GM19467 (cell line): ENCODE measurements around the gene TRIO.

ENCODE experiments used
- ATAC-seq: cut with Tn5 transposase; IDR thresholded peaks from one replicate; pipeline ENCODE4 v1.9.1; 2021; ENCODE audit warnings: mild to moderate bottlenecking, moderate library complexity; ENCODE audit not compliant: unreplicated experiment

The TRIO gene

DNA sequence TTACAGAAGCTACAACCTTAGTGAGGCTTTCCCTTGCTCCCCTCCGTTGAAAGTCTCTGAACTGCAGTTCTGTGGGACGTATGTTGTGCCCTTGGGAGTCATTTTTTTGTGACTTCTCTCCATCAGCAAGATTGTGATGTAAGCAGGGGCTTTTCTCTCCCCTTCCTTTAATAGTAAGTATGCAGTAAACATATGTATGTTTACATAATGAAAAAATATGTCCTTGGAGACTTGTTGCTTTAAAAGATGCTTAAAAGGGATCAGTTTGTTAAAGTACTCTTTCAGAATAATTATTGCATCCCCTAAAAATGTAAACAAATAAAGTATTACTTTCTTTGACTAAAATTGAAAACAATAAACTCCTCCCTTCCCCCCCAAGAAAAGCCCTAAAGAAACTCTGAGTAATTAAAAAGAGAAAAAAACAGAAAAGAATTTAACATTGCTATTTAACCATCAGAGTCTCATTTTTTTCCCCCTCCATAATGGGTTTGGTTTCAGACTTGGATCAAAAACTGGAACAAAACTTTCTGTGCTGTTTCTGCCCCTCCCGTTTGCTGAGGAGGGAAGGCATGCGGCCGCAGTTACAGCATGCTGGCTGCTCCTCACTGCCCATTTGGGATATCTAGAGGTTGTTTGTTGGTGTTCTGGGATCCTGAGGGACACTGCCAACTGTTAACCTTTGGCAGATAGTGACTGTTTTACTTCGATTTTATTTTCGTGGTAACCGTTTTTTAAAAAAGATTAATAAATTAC is 40.2 kb downstream of the TRIO start:
- ATAC-seq: no peak

DNA sequence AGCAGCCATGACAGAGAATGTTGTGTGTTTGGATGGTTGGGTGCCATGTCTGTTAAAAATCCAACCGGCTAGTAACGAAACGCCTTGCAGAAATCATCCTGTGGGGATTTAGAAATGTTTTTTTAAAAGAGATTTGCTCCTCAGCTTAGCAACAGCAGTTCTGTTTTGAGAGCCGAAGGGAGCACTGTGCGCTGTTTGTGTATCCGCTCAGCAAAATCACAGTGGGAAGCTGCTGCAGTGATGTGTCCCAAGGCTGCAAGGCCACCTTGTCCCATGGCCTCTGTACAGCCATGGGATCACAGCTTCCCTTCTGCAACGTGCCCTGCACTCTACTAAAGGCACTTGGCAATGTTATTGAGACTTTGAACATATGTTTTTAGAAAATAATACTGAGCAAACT is 40.9 kb downstream of the TRIO start:
- ATAC-seq: no peak

- no peak for ATAC-seq
Measured at GRCh38 chr5:14184725-14185124, 41.6 kb downstream of the TRIO start.

GRCh38 chr5:14185326-14186058 is 42.4 kb downstream of the TRIO start:
- ATAC-seq: no peak

DNA sequence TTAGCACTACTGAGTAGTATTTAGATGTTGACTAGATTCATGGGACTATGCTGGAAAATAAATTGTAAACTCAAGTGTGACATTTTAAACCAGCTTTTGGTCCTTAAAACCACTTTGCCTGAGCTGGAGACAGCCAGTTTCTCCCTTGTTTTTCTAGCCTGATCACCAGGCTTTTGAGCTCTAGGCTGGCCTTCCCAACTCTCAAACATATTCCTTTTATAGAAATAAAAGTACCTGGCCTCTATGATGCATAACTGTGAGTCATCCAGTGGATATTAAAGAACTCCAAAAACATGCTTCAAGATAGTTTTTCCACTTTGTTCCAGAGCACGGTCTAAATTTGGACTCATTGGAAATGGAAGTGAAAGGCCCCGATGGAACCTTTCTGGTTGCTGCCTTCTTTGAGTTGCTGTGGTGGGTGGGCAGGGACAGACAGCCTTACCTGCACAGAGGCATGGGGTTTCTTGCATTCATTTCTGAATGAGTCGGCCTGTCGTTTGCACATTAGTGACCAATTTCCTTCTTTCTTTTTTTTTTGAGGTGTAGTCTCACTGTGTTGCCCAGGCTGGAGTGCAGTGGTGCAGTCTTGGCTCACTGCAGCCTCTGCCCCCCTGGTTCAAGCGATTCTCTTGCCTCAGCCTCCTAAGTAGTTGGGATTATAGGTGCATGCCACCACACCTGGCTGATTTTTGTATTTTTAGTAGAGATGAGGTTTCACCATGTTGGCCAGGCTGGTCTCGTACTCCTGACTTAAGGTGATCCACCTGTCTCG is 43.1 kb downstream of the TRIO start:
- ATAC-seq: no peak

DNA sequence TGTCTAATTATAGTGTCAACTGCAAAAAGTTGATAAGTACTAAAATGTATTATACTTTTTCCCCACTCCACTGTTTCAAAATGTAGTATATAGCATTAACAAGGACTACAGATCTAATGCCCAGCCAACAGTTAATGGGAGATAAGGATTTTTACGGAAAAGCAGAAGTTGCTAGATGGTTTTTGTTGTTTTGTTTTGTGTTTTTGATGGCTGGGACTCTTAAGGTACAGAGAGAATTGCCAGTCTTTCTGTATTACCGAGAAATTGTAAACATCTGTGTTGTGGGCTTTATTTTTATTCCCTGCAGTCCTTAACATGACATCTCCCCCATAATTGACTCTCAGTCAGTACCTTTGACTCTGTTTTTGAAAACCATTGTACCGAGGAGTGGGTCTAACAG is 44.0 kb downstream of the TRIO start:
- no peak for ATAC-seq

DNA sequence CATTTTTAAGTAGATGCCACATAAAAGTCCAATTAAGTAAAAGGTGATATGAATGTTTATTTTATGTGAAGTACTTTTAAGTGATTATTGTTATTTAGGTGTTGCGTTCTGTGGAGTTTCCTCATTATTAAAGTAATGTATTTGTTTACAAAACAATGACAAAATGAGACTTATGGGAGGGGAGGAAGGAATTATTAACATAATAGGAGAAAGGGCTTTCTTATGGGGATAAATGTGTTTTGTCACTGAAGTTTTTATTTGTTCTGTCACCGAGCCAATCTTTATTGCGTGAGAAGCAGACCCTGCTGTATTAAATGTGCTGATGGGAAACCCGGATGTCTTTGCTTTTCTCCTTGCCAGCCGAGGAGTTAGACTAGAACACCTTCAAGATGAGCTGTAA is 44.5 kb downstream of the TRIO start:
- ATAC-seq: no peak

DNA sequence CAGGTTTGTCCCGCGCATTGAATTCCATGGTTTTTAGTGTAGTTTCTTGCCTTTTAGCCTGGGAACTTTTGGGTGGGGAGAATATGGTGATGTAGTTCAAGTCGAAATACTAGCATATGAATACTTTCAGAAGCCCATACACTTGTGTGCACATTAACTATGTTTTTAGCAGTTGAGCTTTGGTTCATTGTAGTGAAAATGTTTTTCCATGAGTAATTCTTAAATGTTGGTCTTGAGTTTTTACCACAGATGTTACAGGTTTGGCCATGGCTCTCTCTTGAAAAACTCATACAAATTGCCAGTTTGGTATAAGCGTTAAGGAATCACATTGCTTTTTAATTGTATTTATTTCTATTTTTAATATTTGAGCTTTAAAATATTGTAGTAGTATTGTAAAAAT is 45.6 kb downstream of the TRIO start:
- no peak for ATAC-seq

GRCh38 chr5:14189680-14190079 is 46.5 kb downstream of the TRIO start:
- ATAC-seq: no peak

DNA sequence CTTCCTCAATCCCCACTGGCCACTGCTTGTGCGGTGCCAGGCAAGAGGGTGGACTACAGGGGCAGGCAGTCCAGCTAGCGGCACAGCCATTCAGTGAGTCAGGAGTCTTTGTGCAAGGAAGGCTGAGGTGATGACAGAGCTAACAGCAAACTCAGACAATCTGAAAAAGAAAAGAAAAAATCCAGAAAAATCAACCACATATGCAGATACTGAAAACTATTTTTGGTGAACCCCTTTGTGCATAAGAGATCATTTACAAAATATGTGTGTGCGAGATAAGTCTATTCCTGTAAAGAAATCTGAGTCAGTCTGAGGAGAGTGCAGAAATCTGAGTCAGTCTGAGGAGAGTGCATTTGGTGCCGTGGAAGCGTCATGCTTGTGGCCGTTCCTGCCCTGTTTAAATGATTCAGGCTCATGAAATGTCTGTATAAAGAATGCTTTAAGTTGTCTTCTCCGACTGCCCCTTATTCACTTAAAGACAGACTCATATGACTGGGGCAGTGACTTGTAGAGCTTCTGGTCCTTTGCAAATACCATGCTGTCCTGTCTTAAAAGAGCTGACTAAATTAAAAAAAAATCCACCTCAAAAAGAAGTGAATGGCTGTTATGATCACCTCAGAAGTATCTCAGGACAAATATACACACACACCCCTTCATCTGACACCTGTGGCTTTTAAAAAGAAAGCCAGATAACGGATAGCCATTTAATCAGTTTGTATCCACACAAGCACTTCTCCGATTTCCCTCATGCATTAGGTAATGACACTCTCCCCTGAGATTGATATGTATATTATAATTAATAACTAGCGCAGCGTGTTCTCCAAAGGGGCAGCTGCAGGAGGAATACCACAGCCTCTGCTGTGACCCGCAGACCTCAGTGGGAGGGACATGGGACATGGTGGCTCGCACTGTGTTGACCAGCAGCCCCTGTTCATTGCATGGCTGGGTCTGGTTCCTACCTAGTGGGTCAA is 47.3 kb downstream of the TRIO start:
- ATAC-seq: no peak

- ATAC-seq: no peak
Measured at GRCh38 chr5:14191325-14191724, 48.2 kb downstream of the TRIO start.

GRCh38 chr5:14193496-14193895 is 50.4 kb downstream of the TRIO start:
- no peak for ATAC-seq

DNA sequence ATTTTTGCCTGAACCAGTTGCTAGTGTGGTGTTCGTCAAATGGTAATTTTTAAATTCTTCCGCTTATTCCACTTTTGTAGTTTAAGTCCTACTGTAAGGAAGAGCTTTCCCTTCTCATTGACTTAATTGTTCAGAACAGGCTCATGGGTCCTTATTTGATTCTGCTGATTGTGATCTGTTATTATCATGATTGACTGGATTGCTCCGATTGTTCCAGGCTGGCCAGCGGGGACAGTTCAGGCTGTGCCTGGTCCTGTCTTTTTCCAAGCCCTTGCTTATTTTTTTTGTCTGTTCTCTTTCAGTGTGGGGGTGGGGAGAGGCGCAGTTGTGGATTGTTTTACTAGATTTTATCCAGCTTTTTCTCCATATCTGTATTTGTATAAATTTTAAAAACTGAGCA is 52.4 kb downstream of the TRIO start:
- ATAC-seq: no peak

DNA sequence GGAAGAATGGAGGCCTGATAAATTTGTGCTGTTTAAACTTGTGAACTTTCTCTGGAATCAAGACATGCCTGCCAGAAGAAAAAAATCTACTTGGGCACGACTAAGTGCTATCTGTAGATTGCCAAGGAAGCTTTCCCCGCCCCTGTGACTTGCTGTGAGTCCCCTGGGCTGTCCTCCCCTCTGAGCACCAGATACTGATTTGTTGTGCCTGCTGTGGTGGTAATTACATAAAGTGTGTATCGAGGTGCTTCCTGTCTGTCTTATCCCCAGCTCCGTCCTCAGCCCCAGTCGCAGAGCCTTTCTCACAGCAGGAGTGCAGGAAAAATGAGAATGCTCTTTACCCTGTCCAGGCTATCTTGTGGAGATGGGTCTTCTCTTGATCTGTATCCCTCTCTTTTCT is 53.9 kb downstream of the TRIO start:
- ATAC-seq: no peak

DNA sequence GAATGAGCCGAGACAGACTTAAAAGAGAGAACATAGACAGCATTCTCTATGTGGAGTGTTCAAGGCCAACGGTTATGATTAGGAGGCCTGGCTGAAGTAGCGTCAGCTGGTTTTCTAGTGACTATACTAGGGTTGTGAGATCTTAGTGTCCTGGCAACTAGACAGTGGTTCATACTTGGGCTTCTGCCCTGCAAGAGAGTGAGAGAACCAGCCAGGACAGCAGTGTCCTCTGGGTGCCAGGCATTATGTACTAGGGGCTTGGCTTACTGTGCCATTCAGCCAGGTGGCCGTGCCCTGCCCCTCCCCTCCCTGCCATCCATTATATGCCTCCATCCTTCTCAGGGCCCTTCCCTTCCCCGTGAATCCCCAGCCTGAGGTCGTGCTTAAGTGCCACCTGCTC is 56.8 kb downstream of the TRIO start:
- ATAC-seq: no peak

- ATAC-seq: no peak
Measured at GRCh38 chr5:14200312-14200990, 57.3 kb downstream of the TRIO start.

- no peak for ATAC-seq
Measured at GRCh38 chr5:14201325-14202045, 58.3 kb downstream of the TRIO start.

DNA sequence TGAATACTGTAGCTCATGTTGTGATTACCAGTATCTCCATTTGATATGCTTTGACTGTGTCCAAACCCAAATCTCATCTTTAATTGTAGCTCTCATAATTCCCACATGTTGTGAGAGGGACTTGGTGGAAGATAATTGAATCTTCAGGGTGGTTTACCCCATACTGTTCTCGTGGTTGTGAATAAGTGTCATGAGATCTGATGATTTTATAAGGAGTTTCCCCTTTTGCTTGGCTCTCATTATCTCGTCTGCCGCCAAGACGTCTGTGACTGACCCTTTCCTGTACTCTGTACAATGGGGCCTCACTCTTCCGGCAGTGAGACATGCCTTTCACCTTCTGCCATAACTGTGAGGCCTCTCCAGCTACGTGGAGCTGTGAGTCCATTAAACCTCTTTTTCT is 59.3 kb downstream of the TRIO start:
- ATAC-seq: no peak

GRCh38 chr5:14204011-14204670 is 61.0 kb downstream of the TRIO start:
- ATAC-seq: no peak
